ENCODE results near the gene TMEM41B.

- TF ChIP-seq CTCF (optimal IDR thresholded peaks at IDR 0.05 in 1 of 3, IDR thresholded peaks at IDR 0.05 in 1 of 3, conservative IDR thresholded peaks at IDR 0.05 in 1 of 3; ENCODE audit: extremely low read depth in 1 of 3, insufficient read depth in 2 of 3, low read length in 3 of 3) (no peak), EZH2 (IDR thresholded peaks at IDR 0.05; ENCODE audit: low read length) (no peak)
These were observed 5.7 kb upstream of the TMEM41B start for GRCh38 chr11:9320047-9320446.

Data from keratinocyte (primary cell).